ENCODE results near the gene NLRC3.

The NLRC3 gene

DNA sequence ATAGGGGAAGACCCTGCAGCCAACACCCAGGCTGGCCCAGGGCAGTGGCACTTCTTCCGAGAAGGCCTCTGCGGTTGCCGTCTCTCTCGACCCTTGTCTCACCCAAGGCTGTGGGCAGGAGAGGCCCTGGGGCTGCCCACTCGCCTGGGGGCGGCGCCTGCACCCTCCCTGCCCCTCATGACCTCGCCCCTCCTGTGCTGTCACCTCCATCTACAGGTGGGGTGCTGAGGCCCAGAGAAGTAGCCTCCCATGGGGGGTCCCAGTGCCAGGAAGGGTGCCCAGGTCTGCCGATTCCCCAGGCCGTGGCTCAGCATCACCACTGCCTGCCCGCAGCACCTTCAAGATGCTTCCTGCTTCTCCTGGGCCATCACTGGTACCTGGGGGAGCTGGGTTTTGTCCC lies 992 bp downstream of the NLRC3 start:
- TF ChIP-seq, protein P1, sequence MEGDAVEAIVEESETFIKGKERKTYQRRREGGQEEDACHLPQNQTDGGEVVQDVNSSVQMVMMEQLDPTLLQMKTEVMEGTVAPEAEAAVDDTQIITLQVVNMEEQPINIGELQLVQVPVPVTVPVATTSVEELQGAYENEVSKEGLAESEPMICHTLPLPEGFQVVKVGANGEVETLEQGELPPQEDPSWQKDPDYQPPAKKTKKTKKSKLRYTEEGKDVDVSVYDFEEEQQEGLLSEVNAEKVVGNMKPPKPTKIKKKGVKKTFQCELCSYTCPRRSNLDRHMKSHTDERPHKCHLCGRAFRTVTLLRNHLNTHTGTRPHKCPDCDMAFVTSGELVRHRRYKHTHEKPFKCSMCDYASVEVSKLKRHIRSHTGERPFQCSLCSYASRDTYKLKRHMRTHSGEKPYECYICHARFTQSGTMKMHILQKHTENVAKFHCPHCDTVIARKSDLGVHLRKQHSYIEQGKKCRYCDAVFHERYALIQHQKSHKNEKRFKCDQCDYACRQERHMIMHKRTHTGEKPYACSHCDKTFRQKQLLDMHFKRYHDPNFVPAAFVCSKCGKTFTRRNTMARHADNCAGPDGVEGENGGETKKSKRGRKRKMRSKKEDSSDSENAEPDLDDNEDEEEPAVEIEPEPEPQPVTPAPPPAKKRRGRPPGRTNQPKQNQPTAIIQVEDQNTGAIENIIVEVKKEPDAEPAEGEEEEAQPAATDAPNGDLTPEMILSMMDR (IDR thresholded peaks at IDR 0.05) = no peak

DNA sequence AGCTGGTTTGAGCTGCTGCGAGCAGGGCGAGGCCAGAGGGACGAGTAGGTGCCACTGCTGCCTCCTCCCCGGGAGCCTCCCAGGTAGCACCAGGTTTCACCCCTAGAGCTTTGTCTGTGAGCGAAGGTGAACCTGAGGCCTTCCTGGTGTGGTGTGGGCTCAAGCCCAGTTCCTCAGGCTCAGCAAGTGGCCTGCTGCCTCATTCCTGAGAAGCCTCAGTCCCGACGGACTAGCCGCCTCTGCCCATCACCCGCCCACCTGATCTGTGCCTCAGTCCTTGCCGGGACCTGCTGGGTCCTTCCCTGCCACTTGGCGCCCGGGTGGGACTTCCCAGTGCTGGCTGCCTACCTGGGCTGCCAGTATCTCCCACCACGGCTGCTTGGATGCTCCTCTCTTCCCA lies 1.7 kb downstream of the NLRC3 start:
- TF ChIP-seq, protein P1 (IDR thresholded peaks at IDR 0.05) = no peak

DNA sequence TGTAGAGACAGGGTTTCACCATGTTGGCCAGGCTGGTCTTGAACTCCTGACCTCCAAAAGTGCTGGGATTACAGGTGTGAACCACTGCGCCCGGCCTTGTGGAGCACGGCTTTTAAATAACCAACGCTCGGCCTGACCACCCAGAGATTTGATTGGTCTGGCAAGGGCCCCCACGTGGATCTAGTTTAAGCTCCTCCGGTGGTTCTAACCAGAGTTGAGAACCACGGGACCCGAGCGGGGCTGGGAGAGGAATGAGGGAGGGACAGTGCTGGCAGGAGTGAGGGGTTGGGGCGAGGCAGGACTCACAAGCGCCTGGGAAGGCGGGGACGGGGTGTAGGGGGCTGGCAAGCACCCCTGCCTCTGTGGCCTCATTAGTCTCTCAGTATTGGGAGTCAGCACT lies 3.0 kb downstream of the NLRC3 start:
- TF ChIP-seq, protein P1 (IDR thresholded peaks at IDR 0.05) = no peak

DNA sequence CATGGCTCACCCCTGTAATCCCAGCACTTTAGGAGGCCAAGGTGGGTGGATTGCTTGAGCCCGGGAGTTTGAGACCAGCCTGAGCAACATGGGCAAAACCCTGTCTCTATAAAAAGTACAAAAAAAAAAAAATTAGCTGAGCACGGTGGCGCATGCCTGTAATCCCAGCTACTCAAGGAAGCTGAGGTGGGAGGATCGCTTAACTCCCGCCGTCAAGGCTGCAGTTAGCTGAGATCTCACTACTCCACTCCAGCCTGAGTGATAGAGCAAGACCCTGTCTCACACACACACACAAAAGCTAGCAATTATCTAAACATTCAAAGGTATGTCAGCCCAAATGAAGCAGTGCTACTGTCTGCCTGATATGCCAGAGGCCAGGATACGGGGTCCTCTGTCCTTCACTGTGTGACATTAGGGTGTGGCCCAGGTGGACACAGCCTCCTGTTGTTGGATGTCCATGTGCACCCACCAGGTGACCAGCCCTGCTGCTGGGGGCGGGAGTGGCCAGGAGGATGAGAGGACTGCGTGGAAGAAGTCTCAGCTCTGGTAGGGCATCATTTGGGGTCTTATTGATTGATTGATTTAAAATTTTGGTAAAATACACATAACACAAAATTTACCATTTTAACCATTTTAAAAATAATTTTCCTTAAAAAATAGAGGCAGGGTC lies 3.9 kb downstream of the NLRC3 start:
- TF ChIP-seq, protein P1 (IDR thresholded peaks at IDR 0.05) = no peak

DNA sequence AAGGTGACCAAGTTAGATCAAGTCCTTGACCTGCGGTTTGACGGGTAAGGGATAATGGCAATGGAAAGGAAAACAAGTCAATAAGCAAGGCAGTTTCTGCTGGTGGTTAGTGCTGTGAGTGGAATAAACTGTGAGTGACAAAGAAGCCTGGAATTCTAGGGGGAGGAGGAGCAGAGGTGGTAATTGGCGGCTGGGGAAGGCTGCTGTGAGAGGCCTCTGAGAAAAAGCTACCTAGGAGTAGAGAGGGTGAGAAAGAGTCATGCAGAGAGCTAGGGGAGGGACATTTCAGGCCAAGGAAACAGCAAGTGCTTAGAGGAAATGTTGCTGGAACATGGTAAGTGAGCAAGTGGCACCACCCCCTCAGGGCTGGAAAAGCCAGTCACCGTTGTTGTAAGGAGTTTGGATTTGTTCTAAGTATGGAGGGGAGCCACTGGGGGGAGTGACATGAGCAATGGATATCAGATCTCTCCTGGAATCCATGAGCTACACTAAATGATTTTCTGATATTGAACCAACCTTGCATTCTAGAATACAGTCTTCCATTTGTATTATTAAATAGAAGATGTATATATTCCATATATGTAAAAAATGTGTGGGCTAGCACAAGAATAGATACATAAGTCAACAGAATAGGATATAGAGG lies 6.7 kb downstream of the NLRC3 start:
- TF ChIP-seq, protein P1 (IDR thresholded peaks at IDR 0.05) = no peak

DNA sequence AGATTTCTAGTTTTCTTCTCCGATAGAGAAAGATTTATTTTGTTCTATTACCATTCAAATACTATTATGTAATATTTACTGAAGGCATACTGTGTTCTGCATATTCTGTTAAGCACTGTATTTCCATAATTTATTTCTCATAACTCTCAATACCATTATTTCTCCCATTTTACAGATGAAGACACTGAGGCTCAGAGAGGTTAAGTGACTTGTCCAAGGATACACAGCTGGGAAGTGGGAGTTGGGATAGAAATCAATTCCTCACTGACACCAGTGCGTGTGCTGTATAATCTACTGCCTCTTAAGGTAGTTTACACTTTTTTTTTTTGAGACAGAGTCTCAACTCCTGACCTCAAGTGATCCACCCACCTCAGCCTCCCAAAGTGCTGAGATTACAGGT lies 7.4 kb downstream of the NLRC3 start:
- TF ChIP-seq, protein P1 (IDR thresholded peaks at IDR 0.05) = no peak

DNA sequence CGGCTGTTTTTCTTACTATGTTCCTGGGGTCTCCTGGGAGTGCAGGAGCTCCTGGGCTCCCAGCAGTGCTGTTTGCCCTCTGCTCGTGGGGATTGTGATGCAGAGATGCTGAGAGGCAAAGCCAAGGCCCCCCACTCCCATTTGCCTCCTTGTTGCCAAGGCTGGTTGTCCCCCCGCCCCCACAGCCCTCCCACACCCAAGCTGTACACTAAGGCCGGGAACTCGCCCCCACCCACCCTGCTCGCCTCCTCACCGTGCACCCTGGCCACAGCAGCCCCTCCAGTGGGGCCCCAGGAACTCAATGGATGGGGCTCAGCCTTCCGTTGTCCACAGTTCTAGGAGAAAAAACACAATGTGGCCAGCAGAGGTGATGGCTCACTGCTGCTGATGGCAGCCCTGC lies 10.2 kb downstream of the NLRC3 start:
- TF ChIP-seq, protein P1 (IDR thresholded peaks at IDR 0.05) = no peak

DNA sequence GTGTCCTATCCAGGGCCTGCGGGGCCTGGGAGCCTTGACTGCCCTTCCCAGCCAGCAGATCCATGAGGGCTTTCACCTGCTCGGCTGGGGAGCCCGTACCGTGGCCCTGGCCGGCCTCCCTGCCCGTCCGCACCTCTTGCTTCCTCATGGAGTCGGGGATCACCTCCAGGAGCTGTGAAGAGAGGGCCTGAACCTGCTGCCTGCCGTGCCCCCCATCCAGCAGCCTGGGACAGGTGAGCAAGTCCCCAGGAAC lies 12.4 kb downstream of the NLRC3 start:
- TF ChIP-seq, protein P1 (IDR thresholded peaks at IDR 0.05) = no peak
